GM19025 (cell line): Measurements from ENCODE around the gene CRIP3.
A peak's percentile ranks its signal among the peaks of the same experiment; 100 is the strongest.
"Not testable (repeated sequence)": the region's sequence is repeated elsewhere in the genome, so short reads cannot be mapped to it uniquely, and the experiment has no call there.

Experiments
- ATAC-seq: cut with Tn5 transposase; IDR thresholded peaks from one replicate; pipeline ENCODE4 v1.9.1; 2021; ENCODE audit warnings: mild to moderate bottlenecking, low read depth, moderate library complexity; ENCODE audit not compliant: unreplicated experiment

The CRIP3 gene

DNA sequence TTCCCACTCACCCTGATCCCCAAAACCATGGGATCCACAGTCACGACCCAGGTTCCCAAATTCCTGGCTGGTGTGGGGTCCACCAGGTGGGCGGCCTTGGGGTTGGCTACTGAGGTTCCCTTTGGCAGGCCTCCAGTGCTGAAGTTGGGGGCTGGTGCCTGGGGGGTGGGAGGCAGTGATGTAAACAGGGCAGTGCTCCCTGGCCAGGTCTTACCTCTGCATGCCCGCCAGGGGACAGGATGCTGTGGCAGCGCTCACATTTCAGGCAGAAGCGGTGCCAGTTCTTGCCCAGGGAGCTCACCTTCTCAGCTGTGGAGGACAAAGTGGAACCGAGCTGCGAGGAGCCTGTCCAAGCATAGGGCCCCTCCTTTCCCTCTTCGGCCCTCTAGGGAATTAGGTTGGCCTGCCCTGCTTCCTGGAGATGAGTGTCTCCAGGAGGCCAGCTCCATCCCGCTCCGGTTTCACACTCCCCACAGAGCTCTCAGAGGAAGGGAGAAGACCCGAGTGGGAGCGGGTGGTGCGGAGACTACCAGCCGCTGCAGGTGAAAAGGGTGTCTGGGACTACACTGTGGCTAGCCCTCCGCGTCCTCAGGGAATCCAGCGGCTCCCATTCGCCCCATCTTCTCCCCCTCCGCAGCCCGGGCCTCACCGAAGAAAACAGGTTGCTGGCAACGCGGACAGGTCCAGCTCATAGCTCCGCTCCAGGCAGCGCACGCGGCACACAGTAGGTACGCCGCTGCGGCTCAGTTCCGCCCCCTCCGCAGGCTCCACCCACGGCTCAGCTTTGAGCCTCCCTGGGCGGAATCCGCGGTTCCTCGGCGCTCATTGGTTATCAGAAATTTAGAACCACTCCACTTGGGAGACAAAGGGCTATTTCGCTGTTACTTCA is at the start of gene CRIP3:
Gene CRIP3 (minus strand): TSS at position 726 of the 889 bp plus-strand sequence. CDS start 34 bp downstream, at position 692.
- peak; percentile 57 for ATAC-seq

- no peak for ATAC-seq
These were observed 47.4 kb upstream of the CRIP3 start for GRCh38 chr6:43355862-43356590.

GRCh38 chr6:43351951-43352350 is 43.3 kb upstream of the CRIP3 start:
- not testable (repeated sequence) for ATAC-seq

DNA sequence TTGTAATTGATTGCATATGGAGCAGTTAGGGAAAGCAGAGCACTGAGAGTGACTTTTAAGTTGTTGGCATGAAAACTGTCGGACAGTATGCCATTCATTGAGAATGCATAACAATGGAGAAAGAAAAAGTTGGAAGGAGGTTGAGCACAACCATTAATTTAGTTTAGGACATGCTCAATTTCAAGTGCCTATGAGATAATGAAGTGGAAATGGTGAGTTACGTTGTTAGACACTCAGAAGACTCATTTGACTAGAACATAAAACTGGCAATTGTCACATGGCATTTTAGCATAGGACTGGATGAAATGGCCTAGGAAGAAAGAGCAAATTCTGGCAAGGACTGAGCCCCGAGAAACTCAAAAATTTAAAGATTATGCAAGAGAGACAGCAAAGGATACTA is 38.8 kb upstream of the CRIP3 start:
- no peak for ATAC-seq

DNA sequence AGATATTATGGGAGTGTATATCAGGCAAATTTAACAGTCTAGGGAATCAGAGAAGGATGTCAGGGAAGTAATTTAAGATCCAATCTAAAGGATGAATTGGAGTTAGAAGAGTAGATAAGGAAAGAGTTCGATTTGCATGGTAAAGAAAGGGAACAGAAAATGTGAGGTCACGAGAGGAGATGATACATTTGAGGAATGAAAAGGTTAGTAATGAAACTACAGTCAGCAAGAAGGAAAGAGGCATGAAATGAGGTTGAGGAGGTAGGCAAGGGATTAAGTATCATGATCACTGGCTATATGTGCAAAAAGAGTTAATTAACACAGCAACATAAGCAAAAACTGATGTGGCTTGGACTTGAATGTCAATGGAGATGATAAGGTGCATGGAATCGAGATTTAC is 38.4 kb upstream of the CRIP3 start:
- no peak for ATAC-seq

DNA sequence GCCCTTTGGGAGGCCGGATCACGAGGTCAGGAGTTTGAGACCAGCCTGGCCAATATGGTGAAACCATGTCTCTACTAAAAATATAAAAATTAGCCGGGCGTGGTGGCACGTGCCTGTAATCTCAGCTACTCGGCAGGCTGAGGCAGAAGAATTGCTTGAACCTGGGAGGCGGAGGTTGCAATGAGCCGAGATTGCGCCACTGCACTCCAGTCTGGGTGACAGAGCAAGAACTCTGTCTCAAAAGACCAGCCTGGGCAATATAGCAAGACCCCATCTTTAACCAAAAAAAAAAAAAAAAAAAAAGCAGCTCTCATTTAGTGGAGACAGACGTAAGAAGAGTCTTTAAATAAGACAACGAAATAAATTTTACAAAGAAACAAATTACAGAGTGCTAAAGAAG is 37.6 kb upstream of the CRIP3 start:
- not testable (repeated sequence) for ATAC-seq

- ATAC-seq = peak; percentile 66
These were observed 30.5 kb upstream of the CRIP3 start for GRCh38 chr6:43339168-43339567.

- peak; percentile 51 for ATAC-seq
These were observed 29.6 kb upstream of the CRIP3 start for GRCh38 chr6:43338243-43338642.

- ATAC-seq = no peak
These were observed 27.8 kb upstream of the CRIP3 start for GRCh38 chr6:43336382-43336781.

DNA sequence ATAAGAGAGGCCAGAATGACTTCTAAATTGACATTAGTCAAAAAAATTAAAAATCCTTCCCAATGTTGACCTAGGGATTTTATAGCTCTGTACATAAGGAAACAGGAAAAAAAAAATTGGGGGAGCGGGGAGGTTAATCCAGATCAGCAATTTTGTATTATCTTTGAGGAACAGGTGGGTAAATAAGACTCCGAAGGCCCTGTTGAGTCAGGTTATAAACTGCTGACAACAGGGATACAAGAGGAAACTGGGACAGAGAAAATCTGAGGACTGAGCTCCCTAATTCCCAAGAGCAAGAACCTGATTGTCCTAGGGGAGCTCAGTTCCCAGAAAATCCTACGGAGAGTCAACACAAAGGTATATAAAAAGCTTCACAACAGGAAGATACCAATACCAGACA is 26.8 kb upstream of the CRIP3 start:
- no peak for ATAC-seq

DNA sequence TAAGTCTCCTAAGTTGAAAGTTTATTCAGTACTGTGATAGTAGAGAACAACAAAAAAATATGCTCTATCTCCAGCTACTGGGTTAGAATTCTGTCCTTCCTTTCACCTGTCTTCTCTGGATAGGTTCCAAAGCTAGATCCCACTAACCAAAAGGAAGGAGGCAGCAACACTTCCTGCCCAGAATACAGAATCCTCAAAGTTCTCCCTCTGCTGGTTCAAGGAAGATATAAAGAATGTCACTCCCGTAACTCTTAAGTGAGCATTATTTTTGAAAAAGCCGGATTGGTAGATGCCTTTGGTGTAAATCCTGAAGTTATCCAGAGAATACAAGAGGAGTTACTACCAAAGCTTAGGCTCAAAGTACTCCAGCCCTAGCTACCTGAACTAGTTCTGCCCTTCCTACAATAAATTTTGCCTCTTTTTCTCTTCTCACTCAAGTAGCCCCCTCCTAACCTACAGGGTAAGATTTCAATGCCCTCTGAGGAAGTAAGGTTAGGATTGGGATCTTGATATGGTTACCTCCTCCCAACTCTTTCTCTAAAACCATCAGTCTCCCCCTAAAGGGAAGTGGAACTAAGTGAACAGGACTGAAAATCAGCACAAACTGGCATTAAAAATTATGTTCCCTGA is 26.0 kb upstream of the CRIP3 start:
- ATAC-seq = no peak

DNA sequence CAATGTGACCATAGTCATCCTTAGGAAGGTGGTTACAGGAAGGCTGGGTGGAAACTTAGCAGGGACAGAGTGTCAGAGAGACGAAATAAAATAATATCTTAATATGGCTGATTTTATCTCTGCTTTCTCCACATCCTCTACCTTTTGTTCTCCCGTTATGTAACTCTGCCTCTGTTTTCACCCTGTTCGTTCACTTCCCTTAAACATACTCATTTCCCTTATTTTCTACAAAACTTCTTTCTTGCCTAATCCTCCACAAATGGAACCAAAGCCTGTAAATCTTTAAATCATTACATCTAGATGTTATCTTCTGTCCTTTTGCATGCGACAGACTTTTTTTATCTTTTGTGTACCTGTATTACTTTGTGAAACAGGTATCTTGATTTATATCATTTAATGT is 23.3 kb upstream of the CRIP3 start:
- ATAC-seq = no peak

- ATAC-seq = no peak
These were observed 22.8 kb upstream of the CRIP3 start for GRCh38 chr6:43331470-43331869.

DNA sequence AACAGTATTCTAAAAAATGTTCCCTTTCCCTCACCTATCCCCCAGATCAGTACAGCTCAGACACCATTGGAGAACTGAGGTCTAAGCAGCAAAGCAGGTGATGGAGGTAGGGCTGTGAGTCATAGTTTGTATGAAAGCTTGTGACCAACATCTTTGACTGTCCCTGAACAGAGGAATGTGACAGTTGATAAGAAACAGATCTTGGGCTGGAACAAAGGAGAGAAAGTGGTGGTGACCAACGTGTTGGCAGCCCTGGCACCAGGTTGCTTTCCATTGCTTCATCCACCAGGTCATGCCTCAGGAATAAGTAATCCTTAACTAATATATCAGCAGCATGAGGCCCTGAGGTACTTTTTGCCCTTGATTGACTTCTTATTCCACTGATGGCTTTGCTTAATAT is 19.9 kb upstream of the CRIP3 start:
- no peak for ATAC-seq

DNA sequence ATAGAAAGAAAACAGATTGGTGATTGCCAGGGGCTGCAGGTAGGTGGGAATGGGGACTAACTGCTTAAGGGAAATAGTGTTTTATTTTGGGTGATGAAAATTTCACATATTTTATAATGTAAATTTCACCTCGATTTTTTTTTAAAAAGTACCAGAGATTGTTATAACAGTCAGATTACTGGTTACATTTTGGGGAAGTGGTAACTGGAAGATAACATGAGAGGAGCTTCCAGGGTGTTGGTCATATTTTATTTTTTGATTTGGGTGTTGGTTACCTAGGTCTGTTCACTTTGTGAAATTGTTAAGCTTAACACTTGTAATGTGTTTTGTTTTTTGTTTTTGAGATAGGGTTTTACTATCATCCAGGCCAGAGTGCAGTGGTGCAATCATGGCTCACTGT is 17.2 kb upstream of the CRIP3 start:
- no peak for ATAC-seq

GRCh38 chr6:43318011-43318410 is 9.4 kb upstream of the CRIP3 start:
- no peak for ATAC-seq

- ATAC-seq = no peak
These were observed 5.2 kb upstream of the CRIP3 start for GRCh38 chr6:43313813-43314212.

GRCh38 chr6:43311666-43312065 is 3.0 kb upstream of the CRIP3 start:
- no peak for ATAC-seq

DNA sequence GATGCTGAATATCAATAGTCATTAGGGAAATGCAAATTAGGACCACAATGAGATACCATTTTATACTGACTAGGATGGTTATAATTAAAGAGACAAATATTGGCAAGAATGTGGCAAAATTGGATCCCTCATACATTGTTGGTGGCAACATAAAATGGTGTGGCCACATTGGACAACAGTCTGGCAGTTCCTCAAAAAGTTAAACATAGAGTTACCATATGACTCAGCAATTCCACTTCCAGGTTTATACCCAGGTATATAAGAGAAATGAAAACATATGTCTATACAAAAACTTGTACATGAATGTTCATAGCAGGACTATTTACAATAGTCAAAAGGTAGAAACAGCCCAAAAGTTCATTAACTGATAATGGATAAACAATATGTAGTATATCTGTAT is 2.0 kb upstream of the CRIP3 start:
- no peak for ATAC-seq

DNA sequence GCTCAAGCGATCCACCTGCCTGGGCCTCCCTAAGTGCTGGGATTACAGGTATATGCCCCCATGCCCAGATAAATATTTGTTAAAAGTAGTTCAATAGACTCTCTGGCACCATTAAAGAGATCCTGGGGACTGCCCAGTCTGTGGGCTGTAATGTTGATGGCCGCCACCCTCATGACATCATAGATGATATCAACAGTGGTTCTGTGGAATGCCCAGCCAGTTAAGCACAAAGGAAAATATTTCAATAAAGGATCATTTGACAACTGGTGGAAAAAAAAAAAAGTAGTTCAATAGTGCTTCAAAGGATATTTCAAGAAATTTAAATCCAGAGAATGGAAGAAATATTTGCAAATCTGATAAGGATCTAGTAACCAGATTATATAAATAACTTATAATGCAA is 1.5 kb upstream of the CRIP3 start:
- ATAC-seq = no peak

DNA sequence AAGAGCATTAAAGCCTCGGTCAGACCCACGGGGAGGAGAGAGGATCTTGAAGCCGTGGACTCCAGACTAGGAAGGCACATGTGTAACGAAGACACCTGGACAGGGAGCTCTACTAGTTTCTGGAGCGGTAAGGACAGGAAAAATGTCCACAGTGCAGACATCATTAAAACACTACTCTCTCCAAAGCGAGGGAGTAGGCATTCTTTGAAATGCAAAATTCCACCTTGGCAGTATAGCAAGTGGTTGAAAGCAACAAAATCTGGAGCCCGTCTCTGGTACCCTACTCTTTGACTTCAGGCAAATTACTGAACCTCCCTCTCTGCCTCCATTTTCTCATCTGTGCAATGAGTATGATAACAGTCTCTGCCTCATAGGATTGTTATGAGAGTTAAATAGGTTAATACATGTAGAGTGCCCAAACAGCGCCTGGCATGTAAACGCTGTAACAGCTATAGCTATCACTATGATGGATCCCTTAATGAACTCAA is 408 bp upstream of the CRIP3 start:
- no peak for ATAC-seq
